ENCODE measurements around the gene ZNF655. TPM values are rescaled to one million over a fixed set of nuclear protein-coding genes. Genes with fewer than 3 reads are reported as not detected.

ZNF655 gene
- total and polyA plus RNA-seq, 2 of the 8 experiments (the other 6 are each of a cell fraction or from before 2014, with no cell fraction given), result 27.1 to 37.8 TPM

GRCh38 chr7:99557196-99557607 lies 1.2 kb upstream of the ZNF655 start:
- Histone ChIP-seq H3K23ac (ENCODE audit: insufficient read length) (no peak overlapping the region), H2BK20ac (ENCODE audit: low read length) (no peak overlapping the region), H3K9ac (replicated peaks in 1 of 4; ENCODE audit: extremely low read depth in 1 of 4, low read depth in 3 of 4, low read length in 3 of 4) (peak overlapping the region; percentile 80 to 99 (median 92); a peak in 6 of 7 replicates), H3K79me1 (ENCODE audit: low read depth, low read length) (peaks cover 7% of the 10 kb centered on the region), H2BK5ac (ENCODE audit: low read depth, low read length) (no peak overlapping the region), H4K91ac (replicated peaks; ENCODE audit: insufficient read length, low read length) (no peak overlapping the region), H3K56ac (replicated peaks; ENCODE audit: insufficient read length, low read depth, low read length) (no peak overlapping the region), H3K79me2 (ENCODE audit: control insufficient read depth in 1 of 2, insufficient read depth in 2 of 2, low read length in 2 of 2) (peaks cover 5 to 38% of the 10 kb centered on the region in 2 experiments), H3K18ac (ENCODE audit: extremely low read depth, low read length) (no peak overlapping the region), H3K23me2 (ENCODE audit: low read depth, low read length) (peaks cover 3% of the 10 kb centered on the region), H2BK120ac (replicated peaks; ENCODE audit: low read depth, low read length) (no peak overlapping the region), H4K5ac (ENCODE audit: insufficient read length, low read depth, low read length) (no peak overlapping the region), H2AFZ (ENCODE audit: low read length) (no peak overlapping the region), H3K27ac (ENCODE audit: low read depth, low read length) (no peak overlapping the region), H4K20me1 (replicated peaks in 1 of 2; ENCODE audit: control insufficient read depth in 1 of 2, insufficient read depth in 2 of 2, low read length in 2 of 2) (peaks cover 0 to 8% of the 10 kb centered on the region in 2 experiments), H3K36me3 (ENCODE audit: control insufficient read depth in 2 of 4, insufficient read depth in 4 of 4, low read length in 3 of 4) (peaks cover 9 to 28% (median 19%) of the 10 kb centered on the region in 4 experiments), H3K4me2 (ENCODE audit: insufficient read depth in 1 of 2, low read depth in 2 of 2, low read length in 2 of 2) (peak overlapping the region; percentile 79 to 93), H2AK5ac (ENCODE audit: low read depth, low read length) (no peak overlapping the region), H2BK15ac (ENCODE audit: low read length) (no peak overlapping the region), H4K8ac (ENCODE audit: extremely low read depth, insufficient read depth, low read length) (no peak overlapping the region), H3K4ac (replicated peaks; ENCODE audit: insufficient read length, low read depth, low read length) (no peak overlapping the region), H3K4me3 (ENCODE audit: extremely low read depth in 1 of 4, insufficient read depth in 2 of 4, low read depth in 3 of 4, low read length in 4 of 4) (peak overlapping the region; percentile 78 to 100 (median 96); a peak in 7 of 8 replicates), H3K27me3 (replicated peaks in 1 of 4; ENCODE audit: control insufficient read depth in 3 of 4, extremely low read depth in 1 of 4, insufficient read depth in 3 of 4, low read length in 3 of 4) (no peaks in the 10 kb centered on the region), H2BK12ac (ENCODE audit: low read depth, low read length) (no peak overlapping the region), H3K4me1 (replicated peaks in 1 of 4; ENCODE audit: control insufficient read depth in 3 of 4, insufficient read depth in 4 of 4, low read length in 3 of 4) (peaks cover 0 to 7% (median 0%) of the 10 kb centered on the region in 4 experiments; a peak in 5 of 7 replicates), H3K14ac (ENCODE audit: insufficient read length) (no peak overlapping the region), H3K9me3 (ENCODE audit: insufficient read depth in 2 of 2, low read depth in 1 of 2, low read length in 1 of 2) (no peaks in the 10 kb centered on the region)
- FAIRE-seq (no peak), DNase-seq (ENCODE audit: low read depth in 1 of 2, low spot score in 2 of 2) (no peak)
- no peak for TF ChIP-seq SP1 (IDR thresholded peaks at IDR 0.05; ENCODE audit: low read depth, low read length)
- TF ChIP-seq ASH2L (IDR thresholded peaks at IDR 0.05; ENCODE audit: low read length), result no peak
- TF ChIP-seq MAFK (IDR thresholded peaks at IDR 0.05; ENCODE audit: low read depth, low read length), result peak; percentile 38; the same call in 1 of the 2 replicates
- WGBS, 2 experiments (ENCODE audit: extremely low coverage in 1 of 2, insufficient coverage in 1 of 2, insufficient read length in 1 of 2, insufficient replicate concordance in 2 of 2, low coverage in 1 of 2, low lambda C conversion rate in 2 of 2, missing lambda C conversion rate in 1 of 2), result 93% methylated on average over 4 of the region's 4 CpGs; no CpG with 5 or more reads in 1 of the 2 experiments
- ChIA-PET CTCF (ENCODE audit: partially characterized antibody) (interaction anchor here (0.7 to 2.1 kb wide), 4 partner anchors 22 to 434 kb away, joined by 3 to 13 read pairs (median 3); partner anchors contain the start of genes ZNF394 and ZSCAN25), POLR2A (ENCODE audit: partially characterized antibody) (interaction anchor here (1.0 to 3.5 kb wide), 15 partner anchors 10 to 98 kb away, joined by 3 to 56 read pairs (median 8); partner anchors contain the start of genes TMEM225B, ZKSCAN5, ZNF394 and ZNF789)

Data from H1 (cell line).